ENCODE data around the gene ZNF816.
"Not testable (repeated sequence)": the region's sequence is repeated elsewhere in the genome, so short reads cannot be mapped to it uniquely, and the experiment has no call there.

Gene ZNF816

GRCh38 chr19:52990759-52991418 is 28.2 kb upstream of the ZNF816 start:
- TF ChIP-seq, protein P1, sequence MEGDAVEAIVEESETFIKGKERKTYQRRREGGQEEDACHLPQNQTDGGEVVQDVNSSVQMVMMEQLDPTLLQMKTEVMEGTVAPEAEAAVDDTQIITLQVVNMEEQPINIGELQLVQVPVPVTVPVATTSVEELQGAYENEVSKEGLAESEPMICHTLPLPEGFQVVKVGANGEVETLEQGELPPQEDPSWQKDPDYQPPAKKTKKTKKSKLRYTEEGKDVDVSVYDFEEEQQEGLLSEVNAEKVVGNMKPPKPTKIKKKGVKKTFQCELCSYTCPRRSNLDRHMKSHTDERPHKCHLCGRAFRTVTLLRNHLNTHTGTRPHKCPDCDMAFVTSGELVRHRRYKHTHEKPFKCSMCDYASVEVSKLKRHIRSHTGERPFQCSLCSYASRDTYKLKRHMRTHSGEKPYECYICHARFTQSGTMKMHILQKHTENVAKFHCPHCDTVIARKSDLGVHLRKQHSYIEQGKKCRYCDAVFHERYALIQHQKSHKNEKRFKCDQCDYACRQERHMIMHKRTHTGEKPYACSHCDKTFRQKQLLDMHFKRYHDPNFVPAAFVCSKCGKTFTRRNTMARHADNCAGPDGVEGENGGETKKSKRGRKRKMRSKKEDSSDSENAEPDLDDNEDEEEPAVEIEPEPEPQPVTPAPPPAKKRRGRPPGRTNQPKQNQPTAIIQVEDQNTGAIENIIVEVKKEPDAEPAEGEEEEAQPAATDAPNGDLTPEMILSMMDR (IDR thresholded peaks at IDR 0.05) = no peak
- no peak for TF ChIP-seq ZFX (IDR thresholded peaks at IDR 0.05; ENCODE audit: borderline replicate concordance)
- no peak overlapping the region for H3K27ac ChIP-seq

DNA sequence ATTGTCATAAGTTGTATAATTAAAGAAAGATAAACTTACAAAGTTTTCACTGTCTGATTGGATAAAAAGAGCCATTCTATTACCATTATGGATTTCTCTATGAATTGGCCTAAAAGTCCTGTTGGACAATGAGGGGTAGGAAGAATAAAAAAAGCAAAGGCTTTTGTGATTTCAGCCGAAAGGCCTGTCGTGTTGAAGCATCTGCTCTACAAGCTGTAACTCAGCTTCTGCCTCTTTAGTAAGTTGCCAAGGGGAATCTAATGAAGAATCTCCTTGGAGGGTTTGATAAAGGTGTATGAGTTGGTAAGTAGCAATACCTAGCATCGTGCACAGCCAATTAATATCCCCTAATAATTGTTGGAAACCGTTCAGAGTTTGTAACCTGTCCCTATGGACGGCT is 25.8 kb upstream of the ZNF816 start:
- H3K27ac ChIP-seq = no peak overlapping the region
- TF ChIP-seq, protein P1 (IDR thresholded peaks at IDR 0.05) = no peak
- TF ChIP-seq ZFX (IDR thresholded peaks at IDR 0.05; ENCODE audit: borderline replicate concordance) = no peak

DNA sequence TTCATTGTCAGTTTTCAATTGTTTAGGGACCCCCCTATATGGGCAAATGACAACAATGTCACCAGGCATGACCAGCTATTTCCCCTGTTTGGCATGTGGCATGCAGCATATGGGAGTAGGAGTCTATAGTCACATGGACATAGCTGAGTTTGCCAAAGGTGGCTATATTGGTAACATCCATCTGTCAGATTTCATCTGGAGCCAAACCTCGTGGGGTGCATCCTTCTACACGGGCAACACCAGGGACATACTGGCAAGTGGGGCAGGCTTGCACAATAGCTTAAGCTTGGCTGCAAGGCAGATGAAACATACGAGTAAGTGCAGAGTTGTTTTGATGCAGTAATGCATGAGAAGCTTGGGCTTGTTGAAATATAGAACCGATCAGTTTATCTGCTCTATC is 24.5 kb upstream of the ZNF816 start:
- TF ChIP-seq ZFX (IDR thresholded peaks at IDR 0.05; ENCODE audit: borderline replicate concordance) = no peak
- TF ChIP-seq, protein P1 (IDR thresholded peaks at IDR 0.05) = no peak

GRCh38 chr19:52983167-52983566 is 20.5 kb upstream of the ZNF816 start:
- not testable (repeated sequence) for H3K27ac ChIP-seq

More for the DNA sequence above, 24.5 kb upstream of the ZNF816 start:
- no peak overlapping the region for H3K27ac ChIP-seq

- H3K27ac ChIP-seq = no peak overlapping the region
- TF ChIP-seq, protein P1 (IDR thresholded peaks at IDR 0.05) = no peak
- TF ChIP-seq ZFX (IDR thresholded peaks at IDR 0.05; ENCODE audit: borderline replicate concordance) = no peak
Measured at GRCh38 chr19:52981329-52981728, 18.6 kb upstream of the ZNF816 start.

GRCh38 chr19:52967772-52968171 is 5.1 kb upstream of the ZNF816 start:
- TF ChIP-seq, protein P1 (IDR thresholded peaks at IDR 0.05) = no peak
- TF ChIP-seq ZFX (IDR thresholded peaks at IDR 0.05; ENCODE audit: borderline replicate concordance) = no peak
- no peak overlapping the region for H3K27ac ChIP-seq

DNA sequence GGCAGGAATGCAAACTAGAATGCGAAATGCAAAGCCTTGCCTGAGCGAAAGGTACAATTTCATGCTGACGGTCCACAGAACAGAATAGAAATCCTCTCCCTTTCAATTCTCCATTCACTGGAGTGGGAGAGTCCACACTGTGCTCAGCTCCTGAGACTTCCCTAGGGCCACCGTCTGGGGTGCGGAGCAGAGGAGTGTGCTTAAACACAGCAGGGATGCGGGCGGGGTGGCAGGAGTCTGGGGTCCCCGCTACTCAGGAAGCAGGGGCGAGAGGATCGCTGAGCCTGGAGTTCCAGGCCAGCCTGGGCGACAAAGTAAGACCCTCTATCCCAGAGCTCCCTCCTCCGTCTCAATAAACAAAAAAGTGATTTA is 552 bp upstream of the ZNF816 start:
- TF ChIP-seq, protein P1 (IDR thresholded peaks at IDR 0.05) = no peak
- peak overlapping the region; percentile 82 for H3K27ac ChIP-seq

DNA sequence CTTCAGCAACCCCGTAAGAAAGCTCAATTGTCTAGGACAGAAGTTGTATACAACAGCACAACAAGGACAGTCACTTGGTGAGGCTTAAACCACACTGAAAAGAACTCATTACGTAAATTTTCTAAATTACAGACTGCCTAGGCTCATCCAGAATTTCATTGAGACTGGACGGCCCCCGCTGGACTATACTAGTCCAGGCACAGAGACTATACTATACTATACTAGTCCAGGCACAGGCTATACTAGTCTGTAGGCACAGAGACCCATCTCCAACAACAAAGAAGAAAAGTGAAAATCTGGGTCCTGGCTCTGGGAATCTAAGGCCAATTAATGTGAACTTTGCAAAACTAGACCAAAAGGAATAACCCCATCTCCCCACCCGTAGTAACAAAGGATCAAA is 700 bp downstream of the ZNF816 start:
- peak overlapping the region; percentile 82 for H3K27ac ChIP-seq
- TF ChIP-seq, protein P1 (IDR thresholded peaks at IDR 0.05) = no peak
- TF ChIP-seq ZFX (IDR thresholded peaks at IDR 0.05; ENCODE audit: borderline replicate concordance) = no peak

All from 22Rv1 (cell line).